ENCODE data around the gene TRIM54. TPM values are rescaled to one million over a fixed set of nuclear protein-coding genes. Genes with fewer than 3 reads are reported as not detected.

The TRIM54 gene
- total RNA-seq, 4 donors from 2014 or later = 219 to 554 (median 427) TPM

GRCh38 chr2:27356056-27356381 lies 73.8 kb downstream of the TRIM54 start:
- in situ Hi-C loops (cut with MboI; ENCODE audit: low sequenced_read_pairs in 4 of 4) (no loop called here), intact Hi-C loops (cut with DNase I; ENCODE audit: low total_unique reads) (loop anchor here (1.0 to 5.0 kb wide), 4 partner anchors 33 to 144 kb away; partner anchors contain the start of genes ATRAID, MPV17, PPM1G and SLC5A6)
- DNase-seq (peak; percentile 63 to 79), ATAC-seq (peak; percentile 52 to 53)
- H3K27ac ChIP-seq = peak overlapping the region; percentile 92 to 99 (median 94)
- no peaks in the 10 kb centered on the region for H3K9me3 ChIP-seq
- H3K36me3 ChIP-seq = no peaks in the 10 kb centered on the region
- H3K4me1 ChIP-seq = peaks cover 42 to 53% of the 10 kb centered on the region in 2 donors
- TF ChIP-seq POLR2A (IDR thresholded peaks at IDR 0.05) = no peak
- TF ChIP-seq, protein P1, sequence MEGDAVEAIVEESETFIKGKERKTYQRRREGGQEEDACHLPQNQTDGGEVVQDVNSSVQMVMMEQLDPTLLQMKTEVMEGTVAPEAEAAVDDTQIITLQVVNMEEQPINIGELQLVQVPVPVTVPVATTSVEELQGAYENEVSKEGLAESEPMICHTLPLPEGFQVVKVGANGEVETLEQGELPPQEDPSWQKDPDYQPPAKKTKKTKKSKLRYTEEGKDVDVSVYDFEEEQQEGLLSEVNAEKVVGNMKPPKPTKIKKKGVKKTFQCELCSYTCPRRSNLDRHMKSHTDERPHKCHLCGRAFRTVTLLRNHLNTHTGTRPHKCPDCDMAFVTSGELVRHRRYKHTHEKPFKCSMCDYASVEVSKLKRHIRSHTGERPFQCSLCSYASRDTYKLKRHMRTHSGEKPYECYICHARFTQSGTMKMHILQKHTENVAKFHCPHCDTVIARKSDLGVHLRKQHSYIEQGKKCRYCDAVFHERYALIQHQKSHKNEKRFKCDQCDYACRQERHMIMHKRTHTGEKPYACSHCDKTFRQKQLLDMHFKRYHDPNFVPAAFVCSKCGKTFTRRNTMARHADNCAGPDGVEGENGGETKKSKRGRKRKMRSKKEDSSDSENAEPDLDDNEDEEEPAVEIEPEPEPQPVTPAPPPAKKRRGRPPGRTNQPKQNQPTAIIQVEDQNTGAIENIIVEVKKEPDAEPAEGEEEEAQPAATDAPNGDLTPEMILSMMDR (IDR thresholded peaks at IDR 0.05 in 4 of 5, conservative IDR thresholded peaks at IDR 0.05 in 1 of 5) = no peak
- no peaks in the 10 kb centered on the region for H3K27me3 ChIP-seq
- peak overlapping the region; percentile 69 to 98 (median 93) for H3K4me3 ChIP-seq

DNA sequence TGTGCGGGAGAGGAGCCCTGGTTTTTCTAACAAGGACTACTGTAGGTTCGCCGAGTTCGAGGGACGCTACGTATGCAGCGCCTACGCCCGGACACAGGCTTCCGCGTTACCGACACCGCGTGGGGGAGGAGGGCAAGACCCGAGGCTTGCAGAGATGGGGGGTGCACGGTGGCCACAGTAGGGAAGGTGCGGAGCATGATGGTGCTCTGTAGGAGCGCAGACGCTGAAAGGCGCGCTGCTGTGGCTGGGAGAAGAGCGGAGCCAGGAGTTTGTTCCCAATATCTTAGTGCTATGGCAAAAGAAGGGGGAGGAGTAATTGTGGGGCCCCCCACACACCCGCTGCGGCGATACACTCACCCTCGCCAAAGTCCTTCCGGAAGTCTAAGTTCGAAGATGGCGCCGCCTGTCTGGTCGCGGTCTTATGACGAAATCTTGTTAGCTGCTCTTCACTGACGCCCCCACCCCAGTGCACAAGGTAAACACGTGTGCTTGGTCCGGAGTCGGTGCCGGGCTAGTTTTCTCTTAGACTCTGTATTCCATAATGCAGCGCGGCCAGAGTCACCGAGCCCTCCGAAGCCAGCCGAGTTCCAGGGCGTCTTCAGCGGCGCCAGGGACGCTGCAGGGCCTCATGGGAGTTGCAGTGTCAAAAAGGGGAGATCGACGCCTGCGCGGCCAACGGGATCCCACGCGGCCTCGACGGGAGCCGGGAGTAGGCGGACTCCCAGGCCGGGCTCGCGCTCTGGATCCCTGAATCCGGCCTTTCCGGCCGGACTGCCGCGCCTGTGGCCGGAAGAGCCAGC lies 74.4 kb downstream of the TRIM54 start, which contains the start of gene GTF3C2:
Gene GTF3C2 (minus strand): TSS at position 383 of the 800 bp plus-strand sequence. CDS start 13,210 bp downstream, outside the sequence.
- ATAC-seq (peak; percentile 82 to 88), DNase-seq (peak; percentile 90 to 95)
- no peaks in the 10 kb centered on the region for H3K27me3 ChIP-seq
- H3K4me1 ChIP-seq = peaks cover 42 to 50% of the 10 kb centered on the region in 2 donors
- H3K4me3 ChIP-seq = peak within 1 kb of the TSS; percentile 69 to 98 (median 93)
- H3K9me3 ChIP-seq = no peaks in the 10 kb centered on the region
- H3K27ac ChIP-seq = peak within 1 kb of the TSS; percentile 92 to 99 (median 94)
- no peaks in the 10 kb centered on the region for H3K36me3 ChIP-seq
- intact Hi-C loops (cut with DNase I; ENCODE audit: low total_unique reads) (loop anchor here (1.0 to 5.0 kb wide), 5 partner anchors 14 to 144 kb away; partner anchors contain the start of genes ATRAID, EIF2B4, MPV17 and PPM1G), in situ Hi-C loops (cut with MboI; ENCODE audit: low sequenced_read_pairs in 4 of 4) (no loop called here)
- TF ChIP-seq, protein P1 (IDR thresholded peaks at IDR 0.05 in 4 of 5, conservative IDR thresholded peaks at IDR 0.05 in 1 of 5) = peak in 2 of 5 experiments; percentile 26 to 46
- peak; percentile 50 for TF ChIP-seq POLR2A (IDR thresholded peaks at IDR 0.05)

Other genes starting within 250 kb of the TRIM54 start
- 10 to 100 TPM; 20.0 to 37.7 (median 24.9) TPM for gene TMEM214, start 249.5 kb upstream of the TRIM54 start, total RNA-seq
- 1 to 10 TPM; 4.9 to 6.2 (median 5.7) TPM for gene AGBL5, start 230.8 kb upstream of the TRIM54 start, total RNA-seq
- gene OST4, start 210.8 kb upstream of the TRIM54 start, total RNA-seq = 100 to 1,000 TPM; 191 to 283 (median 251) TPM
- 10 to 100 TPM in 2 of 4 donors, 1 to 10 TPM in 2; 6.8 to 18.2 (median 11.3) TPM for gene EMILIN1, start 203.8 kb upstream of the TRIM54 start, total RNA-seq
- gene KHK, start 195.7 kb upstream of the TRIM54 start, total RNA-seq = 1 to 10 TPM in 2 of 4 donors, under 1 TPM in 1, not detected in 1; 0.91 to 5.4 (median 1.3) TPM
- 1 to 10 TPM; 1.2 to 7.1 (median 4.3) TPM for gene CGREF1, start 163.3 kb upstream of the TRIM54 start, total RNA-seq
- gene ABHD1, start 158.6 kb upstream of the TRIM54 start, total RNA-seq = 1 to 10 TPM in 3 of 4 donors, under 1 TPM in 1; 0.61 to 2.3 (median 1.2) TPM
- gene PREB, start 147.8 kb upstream of the TRIM54 start, total RNA-seq = 100 to 1,000 TPM; 117 to 197 (median 154) TPM
- gene PRR30, start 143.0 kb upstream of the TRIM54 start, total RNA-seq = not detected
- under 1 TPM in 1 of 4 donors, not detected in 3; 0.20 TPM for gene TCF23, start 133.4 kb upstream of the TRIM54 start, total RNA-seq
- gene ATRAID, start 70.4 kb upstream of the TRIM54 start, total RNA-seq = 100 to 1,000 TPM; 131 to 203 (median 171) TPM
- 10 to 100 TPM; 19.0 to 46.5 (median 32.5) TPM for gene SLC5A6, start 70.2 kb upstream of the TRIM54 start, total RNA-seq
- 10 to 100 TPM in 1 of 4 donors, 1 to 10 TPM in 3; 2.7 to 10.2 (median 7.1) TPM for gene CAD, start 65.1 kb upstream of the TRIM54 start, total RNA-seq
- gene SLC30A3, start 19.4 kb upstream of the TRIM54 start, total RNA-seq = under 1 TPM in 1 of 4 donors, not detected in 3; 0.20 TPM
- not detected for gene DNAJC5G, start 7.0 kb upstream of the TRIM54 start, total RNA-seq
- gene UCN, start 26.0 kb downstream of the TRIM54 start, total RNA-seq = not detected
- gene MPV17, start 40.7 kb downstream of the TRIM54 start, total RNA-seq = 10 to 100 TPM in 3 of 4 donors, 1 to 10 TPM in 1; 9.9 to 16.0 (median 11.5) TPM
- 10 to 100 TPM; 25.3 to 45.6 (median 40.5) TPM for gene GTF3C2, start 74.3 kb downstream of the TRIM54 start, total RNA-seq
- 10 to 100 TPM; 50.5 to 57.9 (median 53.8) TPM for gene EIF2B4, start 87.9 kb downstream of the TRIM54 start, total RNA-seq
- gene SNX17, start 88.2 kb downstream of the TRIM54 start, total RNA-seq = 10 to 100 TPM; 47.2 to 91.5 (median 56.3) TPM
- 1 to 10 TPM; 2.0 to 7.6 (median 4.5) TPM for gene ZNF513, start 98.3 kb downstream of the TRIM54 start, total RNA-seq
- 100 to 1,000 TPM in 1 of 4 donors, 10 to 100 TPM in 3; 47.2 to 111 (median 92.2) TPM for gene PPM1G, start 127.2 kb downstream of the TRIM54 start, total RNA-seq
- 100 to 1,000 TPM in 3 of 4 donors, 10 to 100 TPM in 1; 91.8 to 125 (median 120) TPM for gene NRBP1, start 146.2 kb downstream of the TRIM54 start, total RNA-seq
- gene KRTCAP3, start 160.0 kb downstream of the TRIM54 start, total RNA-seq = 1 to 10 TPM in 1 of 4 donors, under 1 TPM in 1, not detected in 2; 0.93 to 2.1 TPM
- 10 to 100 TPM in 2 of 4 donors, 1 to 10 TPM in 2; 3.1 to 16.8 (median 8.6) TPM for gene IFT172, start 207.3 kb downstream of the TRIM54 start, total RNA-seq
- gene FNDC4, start 212.8 kb downstream of the TRIM54 start, total RNA-seq = 1 to 10 TPM; 2.0 to 6.4 (median 3.1) TPM
- gene GCKR, start 214.4 kb downstream of the TRIM54 start, total RNA-seq = under 1 TPM in 1 of 4 donors, not detected in 3; 0.40 TPM